GM20431 (cell line): ENCODE results near the gene ANKRD16.

ENCODE experiments used
- in situ Hi-C: fragments of 300-500 bp; cut with MseI, MboI; formaldehyde crosslinking; loops from one replicate; pipeline ENCODE4 v1.15.0; 2020; ENCODE audit warnings: low sequenced_read_pairs; ENCODE audit not compliant: unreplicated experiment

The ANKRD16 gene

GRCh38 chr10:5813341-5814109, 76.2 kb downstream of the ANKRD16 start, which contains the start of gene GDI2:
GDI2 (minus strand) TSS chr10:5813434; CDS start chr10:5813258, 176 bp downstream.
- in situ Hi-C loops: no loop called here

- in situ Hi-C loops: no loop called here
Observed at GRCh38 chr10:5813091-5813340, 76.7 kb downstream of the ANKRD16 start.

- in situ Hi-C loops: no loop called here
Observed at GRCh38 chr10:5812283-5813090, 77.2 kb downstream of the ANKRD16 start.
